GOT3 (cell line): ENCODE results near the gene FHIP1B.
A peak's percentile ranks its signal among the peaks of the same experiment; 100 is the strongest.
"Not testable (repeated sequence)": the region's sequence is repeated elsewhere in the genome, so short reads cannot be mapped to it uniquely, and the experiment has no call there.

Experiments used
- DNase-seq: peaks from one replicate; lab custom pipeline; 2025; ENCODE audit warnings: mixed read lengths; lab: John Stamatoyannopoulos, UW

The FHIP1B gene

DNA sequence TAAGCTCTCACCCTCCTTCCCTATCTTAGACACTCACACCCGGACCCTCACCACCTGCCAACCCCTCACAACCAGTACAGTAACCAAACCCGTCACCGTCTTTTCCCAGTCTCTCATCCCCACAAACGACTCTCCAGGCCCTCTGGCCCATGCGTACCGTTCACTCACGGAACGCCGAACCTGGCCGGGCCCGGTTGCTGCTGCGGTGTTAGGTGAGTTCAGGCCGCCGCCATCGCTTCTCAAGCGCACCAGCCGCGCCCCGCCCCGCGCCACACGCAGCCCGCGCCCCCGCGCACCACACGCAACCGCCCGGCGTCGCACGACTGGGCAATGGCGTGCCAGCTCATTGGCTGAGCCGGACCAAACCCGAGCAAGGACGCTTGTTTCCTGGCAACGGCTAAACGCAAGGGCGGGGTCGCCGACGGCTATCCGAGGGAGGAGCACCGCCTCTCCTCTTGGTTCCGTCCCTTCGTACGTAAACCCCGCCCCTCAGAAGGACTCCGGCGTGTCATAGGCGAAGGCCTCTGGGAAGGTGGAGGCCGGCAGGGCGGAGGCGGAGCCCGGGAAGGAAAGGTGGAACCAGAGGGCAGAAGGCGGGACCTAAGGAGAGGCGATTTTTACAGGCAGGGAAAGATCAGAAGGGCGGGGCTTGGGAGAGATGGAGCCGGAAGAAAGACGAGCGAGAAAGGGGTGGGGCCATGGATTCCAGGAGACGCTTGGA lies at the start of gene FHIP1B:
Gene FHIP1B, minus strand, starts transcription at position 250 of the 721 bp plus-strand sequence. CDS start 10,120 bp downstream, outside the sequence.
- DNase-seq = peak; percentile 94

DNA sequence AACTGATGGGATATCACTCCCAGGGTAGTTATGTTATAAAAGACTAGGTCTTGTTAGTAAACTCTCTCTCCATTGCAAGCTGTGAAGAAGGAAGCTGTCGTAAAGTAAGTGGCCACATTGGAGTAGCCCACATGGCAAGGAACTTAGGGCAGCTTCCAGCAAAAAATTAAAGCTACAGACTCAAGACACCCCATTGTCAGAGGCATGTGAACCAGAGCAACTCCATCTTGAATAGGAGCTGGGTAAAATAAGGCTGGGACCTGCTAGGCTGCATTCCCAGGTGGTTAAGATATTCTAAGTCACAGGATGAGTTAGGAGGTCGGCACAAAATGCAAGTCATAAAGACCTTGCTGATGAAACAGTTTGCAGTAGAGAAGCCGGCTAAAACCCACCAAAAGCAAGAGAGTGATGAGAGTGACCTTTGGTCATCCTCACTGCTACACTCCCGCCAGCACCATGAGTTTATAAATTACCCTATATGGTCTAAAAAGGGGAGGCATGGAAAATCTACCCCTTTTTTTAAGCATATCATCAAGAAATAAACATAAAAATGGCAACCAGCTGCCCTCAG lies 49.1 kb upstream of the FHIP1B start:
- no peak for DNase-seq

DNA sequence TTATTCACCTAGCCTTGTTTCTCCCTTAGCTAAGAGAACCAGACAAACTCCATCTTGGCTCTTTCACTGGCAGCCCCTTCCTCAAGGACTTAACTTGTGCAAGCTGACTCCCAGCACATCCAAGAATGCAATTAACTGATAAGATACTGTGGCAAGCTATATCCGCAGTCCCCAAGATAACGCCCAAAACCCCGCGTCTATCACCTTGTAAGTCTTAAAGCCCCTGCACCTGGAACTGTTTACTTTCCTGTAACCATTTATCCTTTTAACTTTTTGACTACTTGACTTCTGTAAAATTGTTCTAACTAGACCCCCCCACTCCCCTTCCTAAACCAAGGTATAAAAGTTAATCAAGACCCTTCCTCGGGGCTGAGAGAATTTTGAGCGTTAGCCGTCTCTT lies 46.4 kb upstream of the FHIP1B start:
- DNase-seq = not testable (repeated sequence)

DNA sequence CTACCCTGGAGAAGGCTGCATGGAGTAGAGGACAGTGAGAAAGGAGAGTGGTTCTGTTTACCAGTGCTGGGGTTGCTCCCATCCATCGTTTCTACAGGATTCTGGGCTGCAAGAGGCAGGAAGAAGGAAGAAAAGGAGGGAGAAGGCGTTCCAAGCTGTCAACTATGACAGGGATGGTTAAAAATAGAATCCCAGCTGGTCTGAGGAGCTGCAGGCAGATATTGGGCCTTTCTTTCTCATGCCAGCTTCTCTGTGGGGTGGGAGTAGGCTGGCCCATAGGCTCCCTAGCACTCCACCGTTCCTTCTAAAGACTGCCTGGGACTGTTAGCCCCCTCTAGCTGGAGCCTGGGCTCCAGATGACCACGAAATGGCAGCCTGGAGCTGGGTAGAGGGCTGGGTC lies 38.8 kb upstream of the FHIP1B start:
- no peak for DNase-seq

DNA sequence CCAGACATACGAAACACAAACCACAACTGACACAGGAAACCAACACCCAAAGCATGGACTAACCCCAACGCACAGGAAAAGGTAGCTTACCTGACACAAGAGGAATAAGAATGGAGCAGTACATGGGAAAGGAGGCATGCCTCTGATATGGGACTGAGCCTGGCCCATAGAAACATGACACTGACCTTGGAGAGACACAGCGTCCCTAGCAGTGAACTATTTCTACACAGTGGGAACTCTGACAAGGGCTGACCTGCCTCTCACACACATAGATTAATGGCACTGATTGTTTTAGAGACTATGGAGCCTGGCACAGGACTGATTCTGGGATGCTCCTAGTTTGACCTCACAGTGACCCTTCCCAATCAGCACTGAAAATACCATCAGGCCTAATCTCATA lies 37.2 kb upstream of the FHIP1B start:
- no peak for DNase-seq

DNA sequence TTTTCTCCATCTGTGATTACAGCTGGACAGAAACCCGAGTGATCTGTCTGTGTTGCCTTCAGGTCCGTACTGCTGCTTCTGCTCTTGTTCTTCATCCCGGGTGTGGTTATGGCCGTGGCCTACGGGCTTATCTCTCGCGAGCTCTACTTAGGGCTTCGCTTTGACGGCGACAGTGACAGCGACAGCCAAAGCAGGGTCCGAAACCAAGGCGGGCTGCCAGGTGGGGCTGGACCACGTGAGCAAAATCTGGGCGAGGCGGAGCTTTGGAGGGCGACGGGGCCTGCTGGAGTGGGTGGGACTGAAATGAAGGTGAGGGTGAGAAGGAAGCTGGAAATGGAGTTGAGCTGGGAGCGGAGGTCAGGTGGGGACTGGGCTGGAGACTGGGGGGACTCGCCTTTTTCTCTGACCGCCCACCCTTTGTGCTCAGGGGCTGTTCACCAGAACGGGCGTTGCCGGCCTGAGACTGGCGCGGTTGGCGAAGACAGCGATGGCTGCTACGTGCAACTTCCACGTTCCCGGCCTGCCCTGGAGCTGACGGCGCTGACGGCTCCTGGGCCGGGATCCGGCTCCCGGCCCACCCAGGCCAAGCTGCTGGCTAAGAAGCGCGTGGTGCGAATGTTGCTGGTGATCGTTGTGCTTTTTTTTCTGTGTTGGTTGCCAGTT lies 36.3 kb upstream of the FHIP1B start:
- no peak for DNase-seq

DNA sequence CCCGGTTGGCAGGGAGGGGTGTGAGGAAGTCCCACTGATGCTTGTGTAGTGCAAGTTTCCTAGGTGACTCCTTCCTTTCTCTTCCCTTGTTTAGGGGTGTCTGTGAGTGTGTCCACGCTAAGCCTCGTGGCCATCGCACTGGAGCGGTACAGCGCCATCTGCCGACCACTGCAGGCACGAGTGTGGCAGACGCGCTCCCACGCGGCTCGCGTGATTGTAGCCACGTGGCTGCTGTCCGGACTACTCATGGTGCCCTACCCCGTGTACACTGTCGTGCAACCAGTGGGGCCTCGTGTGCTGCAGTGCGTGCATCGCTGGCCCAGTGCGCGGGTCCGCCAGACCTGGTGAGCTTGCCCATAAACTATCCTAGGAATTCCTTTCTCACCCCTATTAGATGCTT lies 35.6 kb upstream of the FHIP1B start:
- DNase-seq = no peak

DNA sequence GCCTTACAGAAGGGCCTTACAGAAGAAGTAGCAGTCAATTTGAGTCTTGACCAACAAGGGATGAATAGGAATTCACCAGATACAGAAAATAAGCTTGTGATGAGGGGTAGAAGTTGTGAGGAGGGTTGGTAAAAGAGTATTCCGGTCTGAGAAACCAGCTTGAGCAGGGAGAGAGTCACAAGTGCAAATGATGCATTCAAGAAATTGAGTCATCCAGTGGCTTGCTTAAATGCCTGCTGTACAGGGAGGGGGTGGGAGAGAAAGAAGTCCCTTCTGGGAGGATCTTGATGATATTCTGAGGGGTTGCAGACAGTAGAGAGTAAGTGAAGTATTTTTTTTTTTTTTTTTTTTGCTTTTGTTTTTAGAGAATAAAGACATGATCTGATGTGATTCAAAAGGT lies 34.4 kb upstream of the FHIP1B start:
- DNase-seq = no peak

DNA sequence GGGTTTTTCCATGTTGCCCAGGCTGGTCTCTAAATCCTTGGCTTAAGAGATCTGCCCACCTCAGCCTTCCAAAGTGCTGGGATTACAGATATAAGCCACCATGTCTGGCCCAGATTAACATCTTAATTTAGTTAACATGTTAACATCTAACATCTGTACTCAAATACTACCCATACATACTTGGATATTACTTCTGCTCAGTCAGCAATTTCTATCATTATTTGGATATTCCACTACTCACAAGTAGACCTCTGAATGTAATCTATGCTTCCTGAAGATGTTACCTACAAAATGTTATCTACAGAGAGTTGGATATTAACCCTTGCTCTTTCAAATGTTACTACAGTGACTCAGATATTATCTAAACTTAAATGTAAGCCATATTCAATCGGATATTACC lies 29.2 kb upstream of the FHIP1B start:
- DNase-seq = no peak

DNA sequence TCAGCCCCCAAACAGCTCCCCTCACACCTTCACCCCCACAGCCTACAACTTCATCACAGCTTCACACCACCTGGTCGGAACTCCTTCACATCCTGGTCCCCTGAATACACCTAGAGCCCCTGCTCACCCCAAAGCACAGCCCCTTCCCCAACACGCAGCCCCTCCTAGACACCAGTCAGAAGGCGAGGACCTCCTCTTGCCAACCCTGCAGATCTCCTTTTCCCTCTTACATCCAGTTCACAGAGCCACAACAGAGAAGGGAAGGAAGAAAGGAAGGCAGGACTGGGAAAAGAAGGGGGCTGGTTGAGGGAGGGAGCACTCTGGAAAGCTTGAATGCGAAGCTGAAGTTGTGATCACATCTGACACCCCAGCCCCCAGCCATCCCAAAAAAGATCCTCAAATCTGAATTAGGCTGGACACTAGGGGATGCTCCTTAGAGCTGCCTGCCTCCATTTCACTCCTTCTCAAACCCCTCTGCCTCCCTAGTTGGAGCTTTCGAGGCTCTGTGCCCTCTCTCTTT lies 25.8 kb upstream of the FHIP1B start:
- no peak for DNase-seq

DNA sequence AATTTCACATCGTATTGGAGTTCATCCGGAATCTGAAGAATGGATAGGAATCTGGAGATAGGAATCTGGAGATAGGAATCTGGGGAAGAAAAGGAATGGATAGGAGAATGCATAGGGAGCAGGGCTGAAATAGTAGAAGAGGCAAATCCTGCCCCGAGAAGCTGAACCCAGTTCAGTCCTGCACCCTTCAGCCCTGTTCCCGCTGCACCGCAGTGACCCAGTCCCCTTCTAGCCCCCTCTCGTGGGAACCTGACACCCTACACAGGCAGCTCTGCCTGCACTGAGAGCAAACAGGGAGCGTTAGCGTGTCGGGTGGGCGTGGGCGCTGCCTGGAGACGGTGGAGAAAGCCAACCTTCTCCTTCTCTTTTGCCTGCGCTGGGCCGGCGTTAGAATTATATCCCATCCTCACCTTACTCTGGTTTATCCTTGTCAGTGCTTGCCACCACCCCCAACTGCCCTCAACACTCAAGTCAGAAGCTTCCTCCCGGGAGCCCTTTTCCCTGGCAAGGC lies 24.2 kb upstream of the FHIP1B start:
- DNase-seq = no peak

DNA sequence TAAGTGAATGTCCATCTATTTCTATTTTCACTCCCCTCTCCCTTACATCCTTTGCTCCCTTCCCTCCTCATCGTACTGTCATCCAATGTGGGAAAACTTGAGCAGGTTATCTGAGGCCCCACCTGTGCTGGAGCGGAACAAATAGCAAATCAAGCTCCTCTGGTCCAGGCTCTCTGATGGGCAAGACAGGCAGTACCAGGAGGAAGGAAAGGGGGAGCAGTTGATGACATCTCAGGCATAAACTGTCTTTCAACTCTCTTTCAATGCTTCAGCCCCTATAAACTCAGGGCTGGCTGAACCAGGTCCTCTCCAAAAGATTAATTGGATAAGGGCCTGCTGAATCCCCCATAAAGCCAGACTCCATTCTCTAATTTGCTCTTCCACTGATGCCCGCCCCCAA lies 23.7 kb upstream of the FHIP1B start:
- DNase-seq = no peak

DNA sequence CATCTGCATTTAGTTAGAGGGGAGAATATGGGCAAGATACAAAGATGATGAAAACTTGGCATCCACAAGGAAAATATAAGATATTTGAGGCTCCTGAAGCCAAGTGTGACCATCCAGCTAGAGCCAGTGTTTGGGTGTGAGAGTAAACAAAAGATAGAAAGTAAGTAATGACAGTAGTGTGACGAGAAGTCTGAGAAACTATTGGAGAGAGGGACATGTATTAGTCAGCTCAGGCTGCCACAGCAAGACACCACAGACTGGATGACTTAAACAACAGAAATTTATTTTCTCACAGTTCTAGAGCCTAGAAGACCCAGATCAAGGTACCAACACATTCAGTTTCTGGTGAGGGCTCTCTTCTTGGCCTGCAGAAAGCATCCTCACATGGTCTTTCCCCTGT lies 18.8 kb upstream of the FHIP1B start:
- DNase-seq = no peak

DNA sequence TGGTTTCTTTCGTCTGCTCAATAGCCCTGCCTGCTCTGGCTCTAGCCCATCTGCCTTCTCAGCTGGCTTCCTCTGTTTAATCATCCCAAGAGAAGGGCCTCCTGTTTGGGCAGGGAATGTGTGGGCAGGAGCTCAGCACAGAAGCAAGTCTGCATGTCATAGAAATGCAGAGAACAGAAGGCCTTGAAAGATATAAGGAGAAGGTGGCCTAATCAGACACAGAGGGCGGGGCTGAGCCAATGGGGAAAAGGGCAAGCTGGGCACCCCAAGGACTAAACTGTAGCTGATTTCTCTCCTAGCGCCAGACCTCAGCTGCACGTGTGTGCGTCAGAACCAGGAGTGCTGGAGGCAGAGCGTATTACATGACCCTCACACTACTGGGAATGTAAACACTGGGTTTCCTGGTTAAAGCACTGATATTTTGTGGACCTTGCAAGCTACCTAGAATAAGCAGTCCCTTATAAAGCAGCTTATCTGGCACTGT lies 17.6 kb upstream of the FHIP1B start:
- DNase-seq = no peak

DNA sequence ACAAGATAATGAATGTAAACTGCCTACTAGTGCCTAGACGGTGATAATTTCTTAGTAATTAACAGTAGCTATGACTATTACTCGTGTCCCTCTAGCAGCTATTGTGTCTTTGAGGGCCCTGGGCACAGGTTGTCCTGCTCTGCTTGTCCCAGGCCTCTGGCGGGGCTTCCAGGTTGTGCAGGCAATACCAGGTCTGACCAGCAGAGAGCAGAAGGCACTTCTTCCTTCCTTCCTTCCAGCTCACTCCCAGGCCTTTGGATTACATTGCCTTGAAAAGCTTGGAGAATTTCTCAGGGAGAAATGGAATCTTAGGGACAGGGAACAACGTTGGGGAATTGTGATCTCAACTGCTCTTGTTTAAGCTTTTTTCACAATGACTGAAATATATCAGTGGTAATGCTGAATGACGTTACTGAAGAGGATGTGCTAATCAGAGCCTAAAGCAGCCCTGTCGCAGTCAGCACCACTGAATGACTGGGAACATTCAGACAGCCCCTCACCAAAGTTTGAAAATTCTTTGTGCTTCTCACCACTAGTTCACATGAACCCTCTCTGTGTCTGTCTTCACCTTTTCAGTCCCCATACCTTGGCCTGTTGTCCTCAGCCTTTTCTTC lies 16.8 kb upstream of the FHIP1B start:
- no peak for DNase-seq

DNA sequence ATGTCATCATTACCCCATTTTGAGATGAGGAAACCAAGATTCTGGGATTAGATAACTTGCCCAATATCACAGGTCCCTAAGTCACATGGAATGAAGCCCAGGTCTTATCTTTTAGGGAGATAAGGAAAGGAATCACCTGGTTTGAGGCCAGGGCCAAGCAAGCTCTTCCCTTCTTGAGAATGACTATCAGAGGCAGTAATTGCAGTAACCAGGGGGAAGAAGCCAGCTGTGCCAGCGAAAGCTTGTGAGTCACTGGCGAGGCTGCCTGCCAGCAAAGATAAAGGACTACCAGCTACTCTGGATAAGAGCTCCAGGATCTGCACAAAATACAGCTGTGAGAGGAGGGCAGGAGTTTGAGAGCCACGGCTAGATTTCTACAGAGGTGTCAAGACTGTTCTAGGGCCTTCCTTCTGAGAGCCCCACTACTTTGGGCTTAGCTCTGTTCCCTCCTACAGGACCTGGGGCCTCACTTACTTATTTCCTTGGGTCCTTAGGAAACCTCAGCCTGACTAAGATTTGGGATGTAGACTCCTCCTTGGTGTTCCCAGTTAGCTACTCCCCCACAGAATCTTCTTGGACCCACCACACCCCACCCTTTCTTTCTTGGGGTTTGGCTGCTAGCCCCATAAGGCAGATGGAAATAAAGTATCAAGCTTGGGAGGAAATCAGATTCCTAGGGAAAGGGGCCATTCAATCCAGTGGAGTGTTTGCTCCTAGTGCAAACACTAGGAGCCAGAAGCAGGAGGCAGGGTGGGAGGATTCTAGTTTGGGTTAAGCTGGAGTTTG lies 15.5 kb upstream of the FHIP1B start:
- no peak for DNase-seq

DNA sequence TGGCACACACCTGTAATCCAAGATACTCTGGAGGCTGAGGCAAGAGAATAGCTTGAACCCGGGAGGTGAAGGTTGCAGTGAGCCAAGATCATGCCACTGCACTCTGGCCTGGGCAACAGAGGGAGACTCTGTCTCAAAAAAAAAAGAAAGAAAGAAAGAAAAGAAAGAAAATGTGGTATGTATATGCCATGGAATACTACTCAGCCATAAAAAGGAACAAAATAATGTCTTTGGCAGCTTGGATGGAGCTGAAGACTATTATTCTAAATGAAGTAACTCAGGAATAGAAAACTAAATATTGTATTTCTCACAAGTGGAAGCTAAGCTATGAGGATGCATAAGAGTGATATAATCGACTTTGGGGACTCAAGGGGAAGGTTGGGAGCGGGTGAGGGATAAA lies 14.5 kb upstream of the FHIP1B start:
- DNase-seq = not testable (repeated sequence)

DNA sequence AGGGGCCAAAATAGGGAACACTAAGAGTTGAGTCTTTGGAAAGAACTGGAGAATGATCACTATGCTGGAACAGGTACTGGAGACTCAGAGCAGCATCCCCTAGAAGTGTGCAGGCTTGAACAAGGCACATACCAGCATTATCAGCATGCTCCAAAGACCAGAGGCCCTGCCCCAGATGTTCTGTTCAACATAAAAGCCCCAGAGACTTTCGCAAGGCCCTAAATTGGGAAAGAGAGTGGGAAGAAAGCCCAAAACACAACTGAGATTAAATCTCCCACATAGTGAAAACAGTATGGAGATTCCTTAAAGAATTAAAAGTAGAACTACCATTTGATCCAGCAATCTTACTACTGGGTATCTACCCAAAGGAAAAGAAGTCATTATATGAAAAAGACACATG lies 13.8 kb upstream of the FHIP1B start:
- no peak for DNase-seq

DNA sequence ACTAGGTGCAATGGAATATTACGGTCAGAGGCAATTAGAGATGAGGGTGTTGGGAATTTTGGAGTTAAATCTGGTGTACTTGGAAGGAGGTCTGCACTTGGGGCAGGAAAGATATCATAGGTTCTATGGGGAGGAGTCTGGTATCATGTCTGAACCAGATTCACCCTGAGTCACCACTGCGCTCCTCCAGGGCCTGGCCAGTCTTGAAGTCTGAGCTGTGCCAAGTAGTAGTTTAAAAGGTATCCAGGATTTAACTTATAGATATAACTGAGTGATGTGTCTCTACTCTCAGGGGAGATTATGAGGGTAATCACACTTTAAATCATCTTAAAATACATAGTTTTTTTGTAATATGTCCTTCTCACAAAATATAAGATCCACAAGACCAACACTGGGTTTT lies 11.1 kb upstream of the FHIP1B start:
- no peak for DNase-seq

DNA sequence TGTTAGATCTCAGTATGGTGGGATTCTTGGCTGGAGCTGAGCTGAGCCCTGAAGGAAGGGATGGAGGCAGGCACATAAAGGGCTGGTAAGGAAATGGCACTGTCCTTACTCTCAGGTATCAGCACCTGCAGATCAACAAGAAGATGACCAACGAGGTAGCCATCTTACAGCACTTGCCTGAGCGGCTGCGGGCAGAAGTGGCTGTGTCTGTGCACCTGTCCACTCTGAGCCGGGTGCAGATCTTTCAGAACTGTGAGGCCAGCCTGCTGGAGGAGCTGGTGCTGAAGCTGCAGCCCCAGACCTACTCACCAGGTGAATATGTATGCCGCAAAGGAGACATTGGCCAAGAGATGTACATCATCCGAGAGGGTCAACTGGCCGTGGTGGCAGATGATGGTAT lies 6.9 kb upstream of the FHIP1B start:
- DNase-seq = no peak

DNA sequence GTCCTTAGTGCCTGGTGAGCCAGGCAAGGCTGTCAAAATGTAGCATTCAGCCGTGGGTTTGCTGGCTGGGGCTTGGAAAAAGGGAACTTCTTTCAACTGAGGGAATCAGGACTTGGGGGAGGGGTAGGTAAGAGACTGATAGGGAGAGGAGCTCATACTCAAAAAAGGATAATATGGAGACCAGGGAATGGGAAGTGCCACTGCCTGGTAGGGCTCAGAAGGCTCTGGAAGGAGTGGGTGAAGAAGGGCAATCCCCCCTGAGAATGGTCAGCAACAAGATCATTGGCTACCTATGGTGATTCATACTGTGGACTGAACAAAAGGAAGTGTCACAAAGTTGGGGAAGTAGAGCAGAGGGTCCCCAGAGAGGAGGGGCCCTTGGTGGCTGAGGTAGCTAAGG lies 6.3 kb upstream of the FHIP1B start:
- no peak for DNase-seq

DNA sequence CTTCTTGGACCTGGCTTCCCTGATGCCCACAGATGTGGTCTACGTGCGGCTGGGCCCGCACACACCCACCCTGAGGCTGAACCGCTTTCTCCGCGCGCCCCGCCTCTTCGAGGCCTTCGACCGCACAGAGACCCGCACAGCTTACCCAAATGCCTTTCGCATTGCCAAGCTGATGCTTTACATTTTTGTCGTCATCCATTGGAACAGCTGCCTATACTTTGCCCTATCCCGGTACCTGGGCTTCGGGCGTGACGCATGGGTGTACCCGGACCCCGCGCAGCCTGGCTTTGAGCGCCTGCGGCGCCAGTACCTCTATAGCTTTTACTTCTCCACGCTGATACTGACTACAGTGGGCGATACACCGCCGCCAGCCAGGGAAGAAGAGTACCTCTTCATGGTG lies 5.7 kb upstream of the FHIP1B start:
- DNase-seq = no peak
